CD4-positive, alpha-beta T cell (primary cell): ENCODE measurements around the gene PRM2. TPM values are rescaled to one million over a fixed set of nuclear protein-coding genes. Genes with fewer than 3 reads are reported as not detected.

ENCODE experiments used
- ATAC-seq: fragments of 200-7000 bp; cut with Tn5 transposase; one replicate; pipeline ENCODE4 v1.10.0; 2022; ENCODE audit warnings: mild to moderate bottlenecking; ENCODE audit not compliant: poor library complexity
- CTCF ChIA-PET: fragments of 350-600 bp; sonication (Branson Sonifier 250); formaldehyde crosslinking; loops from one replicate; lab custom pipeline; 2021; ENCODE audit warnings: antibody characterized with exemption, inconsistent platforms; lab: Charles Lee
- POLR2A ChIA-PET: fragments of 350-600 bp; sonication (Branson Sonifier 250); formaldehyde crosslinking; loops from one replicate; lab custom pipeline; 2021; ENCODE audit warnings: antibody characterized with exemption, inconsistent platforms; lab: Charles Lee
- DNase-seq, 14 experiments: peaks; one replicate each; pipeline ENCODE4 v3.0.0-alpha.2; 2013 to 2020; ENCODE audit warnings: mixed read lengths in 2 of 14
- H3K27ac ChIP-seq, 2 donors: one replicate each; pipeline versions ENCODE4 v1.5.1 to v1.7.0; 2013; ENCODE audit warnings: low read length in 2 of 2, low read depth in 1 of 2, mild to moderate bottlenecking in 1 of 2
- H3K27me3 ChIP-seq, 2 experiments: 1 replicate in 1 of 2; 2 replicates in 1 of 2; pipeline versions ENCODE4 v1.6.1 to v1.7.0; 2013; ENCODE audit warnings: low read length in 2 of 2, control low read depth in 1 of 2, mild to moderate bottlenecking in 1 of 2, moderate library complexity in 1 of 2; ENCODE audit not compliant: insufficient read depth in 2 of 2, control insufficient read depth in 1 of 2
- H3K36me3 ChIP-seq: one replicate; pipeline ENCODE4 v1.6.1; 2013; ENCODE audit warnings: low read length, control low read depth; ENCODE audit not compliant: insufficient read depth
- H3K4me1 ChIP-seq: one replicate; pipeline ENCODE4 v1.6.1; 2013; ENCODE audit warnings: low read length, control low read depth; ENCODE audit not compliant: insufficient read depth
- H3K4me3 ChIP-seq: one replicate; pipeline ENCODE4 v1.5.1; 2013; ENCODE audit warnings: mild to moderate bottlenecking, low read length, moderate library complexity
- H3K9me3 ChIP-seq, 2 experiments: 1 replicate in 1 of 2; 2 replicates in 1 of 2; pipeline versions ENCODE4 v1.6.1 to v1.7.0; 2013; ENCODE audit warnings: low read length in 2 of 2, mild to moderate bottlenecking in 2 of 2, control low read depth in 1 of 2, moderate library complexity in 1 of 2; ENCODE audit not compliant: control insufficient read depth in 1 of 2, insufficient read depth in 1 of 2
- H3K27ac Mint-ChIP-seq: one replicate; pipeline ENCODE4 v1.8.0; 2020; ENCODE audit warnings: mixed read lengths
- H3K27me3 Mint-ChIP-seq: one replicate; pipeline ENCODE4 v1.8.0; 2021; ENCODE audit warnings: mixed read lengths
- H3K36me3 Mint-ChIP-seq: one replicate; pipeline ENCODE4 v1.8.0; 2021; ENCODE audit warnings: low read depth, mixed read lengths
- H3K4me1 Mint-ChIP-seq: one replicate; pipeline ENCODE4 v1.8.0; 2021; ENCODE audit warnings: low read depth, mixed read lengths
- H3K4me3 Mint-ChIP-seq: one replicate; pipeline ENCODE4 v1.8.0; 2020; ENCODE audit warnings: mild to moderate bottlenecking, mixed read lengths
- H3K9me3 Mint-ChIP-seq: one replicate; pipeline ENCODE4 v1.8.0; 2020; ENCODE audit warnings: mixed read lengths
- intact Hi-C, 2 experiments: fragments of 100-400 bp; cut with DNase I in 1 of 2; cut with micrococcal nuclease in 1 of 2; formaldehyde crosslinking; loops; one replicate each; pipeline versions ENCODE4 v1.15.1 to v1.9.0; 2023 to 2025; cut with DNase I, micrococcal nuclease
- total RNA-seq, 174 experiments: library from RNA in 2 of 174; stranded (reverse) in 2 of 174; gene quantifications; one replicate each; pipeline ENCODE4 v1.2.3 and lab custom pipeline; 2021 to 2026
- TF ChIP-seq, protein P1 (sequence below): fragments of 200-600 bp; IDR thresholded peaks from one replicate; pipeline ENCODE4 v1.8.0; 2022; ENCODE audit warnings: antibody characterized with exemption, mild to moderate bottlenecking

The PRM2 gene
- total RNA-seq, 2 experiments from 2014 or later = not detected

GRCh38 chr16:11232852-11233726, 43.2 kb downstream of the PRM2 start:
- Mint-ChIP-seq H3K4me3 (peak overlapping the region; percentile 67), H3K36me3 (no peaks in the 10 kb centered on the region), H3K27ac (peak overlapping the region; percentile 95), H3K9me3 (no peaks in the 10 kb centered on the region), H3K27me3 (no peaks in the 10 kb centered on the region), H3K4me1 (peaks cover 58% of the 10 kb centered on the region)
- Histone ChIP-seq H3K27me3 (no peaks in the 10 kb centered on the region), H3K36me3 (no peaks in the 10 kb centered on the region), H3K4me1 (peaks cover 58% of the 10 kb centered on the region), H3K4me3 (peak overlapping the region; percentile 35), H3K27ac (peak overlapping the region; percentile 86 to 87), H3K9me3 (no peaks in the 10 kb centered on the region)
- TF ChIP-seq, protein P1, sequence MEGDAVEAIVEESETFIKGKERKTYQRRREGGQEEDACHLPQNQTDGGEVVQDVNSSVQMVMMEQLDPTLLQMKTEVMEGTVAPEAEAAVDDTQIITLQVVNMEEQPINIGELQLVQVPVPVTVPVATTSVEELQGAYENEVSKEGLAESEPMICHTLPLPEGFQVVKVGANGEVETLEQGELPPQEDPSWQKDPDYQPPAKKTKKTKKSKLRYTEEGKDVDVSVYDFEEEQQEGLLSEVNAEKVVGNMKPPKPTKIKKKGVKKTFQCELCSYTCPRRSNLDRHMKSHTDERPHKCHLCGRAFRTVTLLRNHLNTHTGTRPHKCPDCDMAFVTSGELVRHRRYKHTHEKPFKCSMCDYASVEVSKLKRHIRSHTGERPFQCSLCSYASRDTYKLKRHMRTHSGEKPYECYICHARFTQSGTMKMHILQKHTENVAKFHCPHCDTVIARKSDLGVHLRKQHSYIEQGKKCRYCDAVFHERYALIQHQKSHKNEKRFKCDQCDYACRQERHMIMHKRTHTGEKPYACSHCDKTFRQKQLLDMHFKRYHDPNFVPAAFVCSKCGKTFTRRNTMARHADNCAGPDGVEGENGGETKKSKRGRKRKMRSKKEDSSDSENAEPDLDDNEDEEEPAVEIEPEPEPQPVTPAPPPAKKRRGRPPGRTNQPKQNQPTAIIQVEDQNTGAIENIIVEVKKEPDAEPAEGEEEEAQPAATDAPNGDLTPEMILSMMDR = no peak
- ChIA-PET CTCF (interaction anchor here (1.8 to 2.4 kb wide), 2 partner anchors 19 to 22 kb away, joined by 4 to 16 read pairs; partner anchors contain the start of gene SOCS1), POLR2A (interaction anchor here (0.7 to 3.4 kb wide), 10 partner anchors 8 to 510 kb away, joined by 3 to 64 read pairs (median 3); partner anchors contain the start of genes SOCS1 and TXNDC11)
- intact Hi-C loops = loop anchor here in 1 of 2 experiments (2.0 kb wide), 1 partner anchor 20 kb away; no protein-coding TSS in a partner anchor
- ATAC-seq = peak; percentile 86
- DNase-seq = peak; percentile 59 to 94 (median 81)

GRCh38 chr16:11232302-11232851, 43.9 kb downstream of the PRM2 start:
- H3K4me1 Mint-ChIP-seq = peaks cover 58% of the 10 kb centered on the region
- H3K27ac ChIP-seq = peak overlapping the region; percentile 86 to 87
- intact Hi-C loops = loop anchor here in 1 of 2 experiments (2.0 kb wide), 1 partner anchor 20 kb away; no protein-coding TSS in a partner anchor

More at GRCh38 chr16:11232302-11232851, 43.9 kb downstream of the PRM2 start:
- DNase-seq = no peak
- no peak for ATAC-seq
- Mint-ChIP-seq H3K27me3 (no peaks in the 10 kb centered on the region), H3K4me3 (peak overlapping the region; percentile 67), H3K36me3 (no peaks in the 10 kb centered on the region), H3K27ac (peak overlapping the region; percentile 95), H3K9me3 (no peaks in the 10 kb centered on the region)
- Histone ChIP-seq H3K4me1 (peaks cover 58% of the 10 kb centered on the region), H3K36me3 (no peaks in the 10 kb centered on the region), H3K4me3 (no peak overlapping the region), H3K27me3 (no peaks in the 10 kb centered on the region), H3K9me3 (no peaks in the 10 kb centered on the region)
- POLR2A ChIA-PET = interaction anchor here (0.7 to 3.4 kb wide), 9 partner anchors 8 to 510 kb away, joined by 3 to 64 read pairs (median 3); partner anchors contain the start of genes SOCS1 and TXNDC11
- CTCF ChIA-PET = interaction anchor here (1.8 kb wide), 1 partner anchor 20 kb away, joined by 4 read pairs; no protein-coding TSS in a partner anchor
- TF ChIP-seq, protein P1 = no peak
